H1 (cell line): ENCODE results near the gene ZNF581. TPM values are rescaled to one million over a fixed set of nuclear protein-coding genes. Genes with fewer than 3 reads are reported as not detected.

Experiments
- ATF2 ChIP-seq: IDR thresholded peaks from 2 replicates; pipeline ENCODE4 v1.6.1; 2012; ENCODE audit warnings: low read length, inconsistent platforms
- CBX8 ChIP-seq: fragments of 300-800, 300-1000 bp; sonication (generic); IDR thresholded peaks from 2 replicates; pipeline ENCODE4 v1.7.1; 2016; ENCODE audit warnings: low read depth, low read length, borderline replicate concordance
- CEBPB ChIP-seq: IDR thresholded peaks from 2 replicates; pipeline ENCODE4 v1.6.1; 2012; ENCODE audit warnings: low read depth, low read length
- CHD2 ChIP-seq: IDR thresholded peaks from 2 replicates; pipeline ENCODE4 v1.6.1; 2012; ENCODE audit warnings: low read length, improper control_type of control experiment
- GABPA ChIP-seq: IDR thresholded peaks from 2 replicates; pipeline ENCODE4 v1.6.1; 2011; ENCODE audit warnings: mild to moderate bottlenecking, low read length, moderate library complexity, borderline replicate concordance; ENCODE audit not compliant: insufficient read depth
- NANOG ChIP-seq: IDR thresholded peaks from 2 replicates; pipeline ENCODE4 v1.6.1; 2011; ENCODE audit warnings: low read length, low read depth, mild to moderate bottlenecking, inconsistent platforms; ENCODE audit not compliant: insufficient read depth, poor library complexity, severe bottlenecking
- SIN3A ChIP-seq, 2 experiments: IDR thresholded peaks in 1 of 2; conservative IDR thresholded peaks in 1 of 2; 2 replicates each; pipeline ENCODE4 v1.6.1; 2011 to 2012; ENCODE audit warnings: low read length in 2 of 2, improper control_type of control experiment in 1 of 2, low read depth in 1 of 2, mild to moderate bottlenecking in 1 of 2
- polyA plus RNA-seq, 7 experiments: library from polyadenylated mRNA; depleted of rRNA in 3 of 7; stranded (reverse) in 5 of 7; unstranded in 2 of 7; fragments of >200 nt in 5 of 7; fragments of 200-250 nt in 2 of 7; gene quantifications; 1 replicate in 5 of 7; 2 replicates in 1 of 7; 4 replicates in 1 of 7; pipeline versions ENCODE4 v1.2.1 to v1.2.3, GENCODE V29; 2011 to 2013; ENCODE audit warnings: missing spikeins in 2 of 7, mixed read lengths in 2 of 7
- total RNA-seq: library from RNA; stranded (reverse); fragmentation: NEBNext Ultra II Directional; extraction: Animal tissue kit (Norgen Biotek cat#: 25700); gene quantifications from 2 replicates; pipeline ENCODE4 v1.2.1, GENCODE V29; 2021

The ZNF581 gene
- total and polyA plus RNA-seq, 2 of the 8 experiments (the other 6 are each of a cell fraction or from before 2014, with no cell fraction given) = 73.0 to 76.1 TPM

GRCh38 chr19:55647732-55648584, 4.5 kb downstream of the ZNF581 start, which contains the start of gene CCDC106 (continued):
- no peak for TF ChIP-seq ATF2
- TF ChIP-seq SIN3A (conservative IDR thresholded peaks at IDR 0.05 in 1 of 2, IDR thresholded peaks at IDR 0.05 in 1 of 2; ENCODE audit: low read depth in 1 of 2, low read length in 2 of 2) = peak in 1 of 2 experiments; percentile 52; a peak in 1 of 4 replicates
- no peak for TF ChIP-seq CEBPB
- no peak for TF ChIP-seq GABPA
- TF ChIP-seq NANOG = no peak
- TF ChIP-seq CHD2 = 0 out of 2 replicates have a peak, but pooled peaks have one; percentile 34
- no peak for TF ChIP-seq CBX8
- TF ChIP-seq, all 59 proteins: peak for 19
